Activated B cell treated with CpG ODN at 0.5 μM for 24 hours (primary cell): ENCODE measurements around the gene INTS13. TPM values are rescaled to one million over a fixed set of nuclear protein-coding genes. Genes with fewer than 3 reads are reported as not detected.

ENCODE experiments used
- ATAC-seq: fragments of 200-7000 bp; cut with Tn5 transposase; one replicate; pipeline ENCODE4 v1.10.0; 2021; ENCODE audit warnings: low read depth, mild to moderate bottlenecking, moderate library complexity
- CTCF ChIA-PET: fragments of 350-600 bp; sonication (Branson Sonifier 250); formaldehyde crosslinking; loops from one replicate; lab custom pipeline; 2021; ENCODE audit warnings: antibody characterized with exemption; lab: Charles Lee
- POLR2A ChIA-PET: fragments of 350-600 bp; sonication (Branson Sonifier 250); formaldehyde crosslinking; loops from one replicate; lab custom pipeline; 2021; ENCODE audit warnings: antibody characterized with exemption; lab: Charles Lee
- DNase-seq: peaks from one replicate; pipeline ENCODE4 v3.0.0; 2022
- H3K27ac Mint-ChIP-seq: one replicate; pipeline ENCODE4 v1.8.0; 2020; ENCODE audit warnings: mixed read lengths
- H3K27me3 Mint-ChIP-seq: one replicate; pipeline ENCODE4 v1.8.0; 2021; ENCODE audit warnings: mixed read lengths
- H3K36me3 Mint-ChIP-seq: one replicate; pipeline ENCODE4 v1.8.0; 2021; ENCODE audit warnings: low read depth, mixed read lengths
- H3K4me1 Mint-ChIP-seq: one replicate; pipeline ENCODE4 v1.8.0; 2021; ENCODE audit warnings: mixed read lengths
- H3K4me3 Mint-ChIP-seq: one replicate; pipeline ENCODE4 v1.8.0; 2020; ENCODE audit warnings: mild to moderate bottlenecking, mixed read lengths
- H3K9me3 Mint-ChIP-seq: one replicate; pipeline ENCODE4 v1.8.0; 2020; ENCODE audit warnings: mixed read lengths
- intact Hi-C: fragments of 100-400 bp; cut with micrococcal nuclease; formaldehyde crosslinking; loops from one replicate; pipeline ENCODE4 v1.15.1; 2024
- total RNA-seq: library from RNA; stranded (reverse); gene quantifications from 2 replicates; pipeline ENCODE4 v1.2.3, GENCODE V29; 2022
- TF ChIP-seq, protein P1 (sequence below): fragments of 200-600 bp; IDR thresholded peaks from one replicate; pipeline ENCODE4 v1.8.0; 2022; ENCODE audit warnings: antibody characterized with exemption, mild to moderate bottlenecking

Gene INTS13, protein sequence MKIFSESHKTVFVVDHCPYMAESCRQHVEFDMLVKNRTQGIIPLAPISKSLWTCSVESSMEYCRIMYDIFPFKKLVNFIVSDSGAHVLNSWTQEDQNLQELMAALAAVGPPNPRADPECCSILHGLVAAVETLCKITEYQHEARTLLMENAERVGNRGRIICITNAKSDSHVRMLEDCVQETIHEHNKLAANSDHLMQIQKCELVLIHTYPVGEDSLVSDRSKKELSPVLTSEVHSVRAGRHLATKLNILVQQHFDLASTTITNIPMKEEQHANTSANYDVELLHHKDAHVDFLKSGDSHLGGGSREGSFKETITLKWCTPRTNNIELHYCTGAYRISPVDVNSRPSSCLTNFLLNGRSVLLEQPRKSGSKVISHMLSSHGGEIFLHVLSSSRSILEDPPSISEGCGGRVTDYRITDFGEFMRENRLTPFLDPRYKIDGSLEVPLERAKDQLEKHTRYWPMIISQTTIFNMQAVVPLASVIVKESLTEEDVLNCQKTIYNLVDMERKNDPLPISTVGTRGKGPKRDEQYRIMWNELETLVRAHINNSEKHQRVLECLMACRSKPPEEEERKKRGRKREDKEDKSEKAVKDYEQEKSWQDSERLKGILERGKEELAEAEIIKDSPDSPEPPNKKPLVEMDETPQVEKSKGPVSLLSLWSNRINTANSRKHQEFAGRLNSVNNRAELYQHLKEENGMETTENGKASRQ
- 25.0 and 25.2 TPM in 2 replicates for total RNA-seq

DNA sequence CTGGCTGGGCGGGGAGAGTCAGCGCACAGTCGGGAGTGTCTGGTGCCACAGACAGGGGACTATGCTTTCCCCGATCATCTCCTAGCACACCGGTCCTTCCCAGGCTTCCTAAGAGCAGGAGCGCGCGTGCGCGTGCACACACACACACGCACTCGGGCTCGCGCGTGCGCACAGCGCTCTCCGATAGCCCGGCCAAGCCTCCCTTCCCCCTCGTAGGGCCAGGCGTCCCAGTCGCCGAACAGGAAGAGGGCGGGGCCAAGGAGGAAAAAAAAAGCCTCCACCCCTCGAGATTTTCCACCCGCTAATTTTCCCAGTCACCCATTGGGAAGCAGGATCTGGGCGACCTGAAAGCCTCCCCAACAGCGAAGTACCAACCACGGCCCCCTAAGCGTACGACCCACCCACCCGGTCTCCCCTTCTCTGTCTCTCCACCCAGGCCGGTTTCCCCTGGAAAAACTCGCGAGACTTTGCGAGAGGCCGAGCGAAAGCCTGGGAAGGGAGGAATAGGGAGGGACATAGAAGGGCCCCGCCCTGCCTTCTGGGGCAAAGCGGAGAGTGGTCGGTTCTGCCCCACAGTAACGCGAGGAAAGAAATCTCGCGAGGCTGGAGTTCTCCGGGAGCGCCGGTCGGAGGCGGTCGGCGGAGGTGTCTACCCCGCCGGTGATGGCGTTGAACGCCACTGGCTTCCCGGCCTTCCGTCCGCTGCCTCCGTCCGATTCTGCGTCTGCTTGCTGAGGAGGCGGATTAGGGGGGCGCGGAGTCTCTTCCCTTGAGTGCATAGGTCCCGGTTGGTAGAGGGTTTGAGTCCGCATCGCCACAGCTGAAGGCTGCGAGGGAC, at the start of gene INTS13, which contains the start of gene FGFR1OP2:
Gene INTS13 (minus strand): TSS at position 119 of the 838 bp plus-strand sequence. CDS start 1,178 bp downstream, outside the sequence.
Gene FGFR1OP2 (plus strand): TSS at position 608 of the 838 bp plus-strand sequence. CDS start 15,689 bp downstream, outside the sequence.
- H3K4me3 Mint-ChIP-seq: peak within 1 kb of the TSS; percentile 99

DNA sequence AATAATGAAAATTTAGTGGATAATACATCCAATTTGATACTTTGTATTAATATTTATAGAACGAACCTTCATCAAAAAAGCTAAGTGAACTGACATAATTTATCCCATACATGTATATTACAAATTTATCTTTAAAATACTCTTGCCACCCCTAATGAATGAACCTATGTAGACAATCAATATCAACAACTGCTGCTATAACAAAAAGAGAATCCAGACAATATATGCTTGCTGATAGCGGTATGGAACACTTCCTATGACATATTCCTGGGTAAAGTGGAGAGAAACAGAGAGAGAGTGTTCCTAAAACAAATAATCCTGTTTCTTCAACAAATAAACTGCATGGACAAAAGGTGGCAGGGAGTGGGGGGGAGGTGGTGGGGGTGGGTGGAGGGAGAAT, 45.1 kb upstream of the INTS13 start:
- no peaks in the 10 kb centered on the region for H3K27me3 Mint-ChIP-seq
- POLR2A ChIA-PET: no interaction called here
- DNase-seq: no peak
- no peak for ATAC-seq
- intact Hi-C loops: no loop called here
- no peak overlapping the region for H3K4me3 Mint-ChIP-seq
- TF ChIP-seq, protein P1, sequence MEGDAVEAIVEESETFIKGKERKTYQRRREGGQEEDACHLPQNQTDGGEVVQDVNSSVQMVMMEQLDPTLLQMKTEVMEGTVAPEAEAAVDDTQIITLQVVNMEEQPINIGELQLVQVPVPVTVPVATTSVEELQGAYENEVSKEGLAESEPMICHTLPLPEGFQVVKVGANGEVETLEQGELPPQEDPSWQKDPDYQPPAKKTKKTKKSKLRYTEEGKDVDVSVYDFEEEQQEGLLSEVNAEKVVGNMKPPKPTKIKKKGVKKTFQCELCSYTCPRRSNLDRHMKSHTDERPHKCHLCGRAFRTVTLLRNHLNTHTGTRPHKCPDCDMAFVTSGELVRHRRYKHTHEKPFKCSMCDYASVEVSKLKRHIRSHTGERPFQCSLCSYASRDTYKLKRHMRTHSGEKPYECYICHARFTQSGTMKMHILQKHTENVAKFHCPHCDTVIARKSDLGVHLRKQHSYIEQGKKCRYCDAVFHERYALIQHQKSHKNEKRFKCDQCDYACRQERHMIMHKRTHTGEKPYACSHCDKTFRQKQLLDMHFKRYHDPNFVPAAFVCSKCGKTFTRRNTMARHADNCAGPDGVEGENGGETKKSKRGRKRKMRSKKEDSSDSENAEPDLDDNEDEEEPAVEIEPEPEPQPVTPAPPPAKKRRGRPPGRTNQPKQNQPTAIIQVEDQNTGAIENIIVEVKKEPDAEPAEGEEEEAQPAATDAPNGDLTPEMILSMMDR: no peak
- H3K4me1 Mint-ChIP-seq: no peaks in the 10 kb centered on the region
- H3K36me3 Mint-ChIP-seq: peaks cover 68% of the 10 kb centered on the region
- no peaks in the 10 kb centered on the region for H3K9me3 Mint-ChIP-seq
- CTCF ChIA-PET: no interaction called here
- no peak overlapping the region for H3K27ac Mint-ChIP-seq

More for the DNA sequence above, at the start of gene INTS13, which contains the start of gene FGFR1OP2:
- peaks cover 28% of the 10 kb centered on the region for H3K36me3 Mint-ChIP-seq
- CTCF ChIA-PET: no interaction called here
- DNase-seq: peak; percentile 89
- intact Hi-C loops: loop anchor here (1.0 to 10.0 kb wide), 12 partner anchors 34 to 1743 kb away; partner anchors contain the start of genes DNAI7, ETFRF1, ITPR2 and MRPS35
- H3K27ac Mint-ChIP-seq: peak within 1 kb of the TSS; percentile 99
- H3K27me3 Mint-ChIP-seq: no peaks in the 10 kb centered on the region
- peaks cover 73% of the 10 kb centered on the region for H3K4me1 Mint-ChIP-seq
- peak; percentile 92 for ATAC-seq
- TF ChIP-seq, protein P1: no peak
- POLR2A ChIA-PET: interaction anchor here (0.5 to 1.4 kb wide), 6 partner anchors 75 to 192 kb away, joined by 3 to 5 read pairs (median 4); partner anchors contain the start of genes MED21 and TM7SF3
- no peaks in the 10 kb centered on the region for H3K9me3 Mint-ChIP-seq

DNA sequence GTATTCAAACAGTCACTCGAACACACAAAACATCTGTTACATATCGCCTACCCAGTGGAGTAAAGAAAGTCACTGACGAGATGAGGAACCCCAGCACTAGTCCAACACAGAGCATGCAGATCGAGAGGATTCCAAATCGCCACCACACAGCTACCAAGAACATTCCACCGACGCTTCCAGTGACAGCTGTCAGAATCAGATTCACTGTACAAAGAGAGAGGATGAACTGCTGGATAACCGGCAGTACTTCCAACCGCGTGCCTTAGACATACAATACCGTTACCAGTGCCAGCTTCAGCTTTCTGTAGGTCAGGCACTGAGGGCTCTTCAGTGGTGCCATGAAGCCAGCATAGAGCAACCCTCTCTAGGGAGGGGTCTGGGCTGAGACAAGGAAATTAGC, 42.0 kb upstream of the INTS13 start:
- intact Hi-C loops: no loop called here
- Mint-ChIP-seq H3K4me1 (peaks cover 11% of the 10 kb centered on the region), H3K9me3 (no peaks in the 10 kb centered on the region), H3K27ac (no peak overlapping the region), H3K27me3 (no peaks in the 10 kb centered on the region), H3K4me3 (no peak overlapping the region), H3K36me3 (peaks cover 67% of the 10 kb centered on the region)
- TF ChIP-seq, protein P1: no peak
- no peak for ATAC-seq
- POLR2A ChIA-PET: no interaction called here
- CTCF ChIA-PET: interaction anchor here (0.5 kb wide), 1 partner anchor 59 kb away, joined by 3 read pairs; no protein-coding TSS in a partner anchor
- DNase-seq: no peak

DNA sequence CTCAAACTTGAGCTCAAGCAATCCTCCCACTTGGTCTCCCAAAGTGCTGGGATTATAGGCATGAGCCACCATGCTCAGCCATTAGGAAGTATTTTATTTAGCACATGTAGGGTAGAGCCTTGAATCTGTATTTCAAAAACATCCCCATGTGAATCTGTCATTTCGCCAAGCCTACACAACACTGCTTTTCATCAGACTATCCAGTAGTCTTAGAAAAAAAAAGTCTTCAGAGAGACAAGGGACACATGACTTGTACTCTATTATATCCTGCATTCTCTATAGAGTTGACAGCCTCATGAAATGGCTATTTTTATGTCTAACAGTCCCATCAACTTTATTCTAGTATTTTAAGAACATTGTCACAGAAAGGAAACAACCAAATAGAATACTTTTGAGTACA, 41.0 kb upstream of the INTS13 start:
- intact Hi-C loops: no loop called here
- Mint-ChIP-seq H3K36me3 (peaks cover 66% of the 10 kb centered on the region), H3K4me3 (no peak overlapping the region), H3K4me1 (peaks cover 11% of the 10 kb centered on the region), H3K27ac (no peak overlapping the region), H3K9me3 (no peaks in the 10 kb centered on the region), H3K27me3 (no peaks in the 10 kb centered on the region)
- DNase-seq: no peak
- TF ChIP-seq, protein P1: no peak
- no peak for ATAC-seq
- ChIA-PET POLR2A (no interaction called here), CTCF (no interaction called here)
